WTC11 (cell line): ENCODE measurements around the gene NLRP5. TPM values are rescaled to one million over a fixed set of nuclear protein-coding genes. Genes with fewer than 3 reads are reported as not detected.

Experiments
- ATAC-seq: fragments of 200-7000 bp; cut with Tn5 transposase; 2 replicates; pipeline ENCODE4 v1.10.0; 2021; ENCODE audit warnings: mild to moderate bottlenecking, moderate library complexity
- CTCF ChIA-PET: fragments of 300-600 bp; sonication (Branson Sonifier 250); formaldehyde crosslinking; loops from one replicate; lab custom pipeline; 2021; ENCODE audit warnings: antibody characterized with exemption; lab: Charles Lee
- POLR2A ChIA-PET: fragments of 350-600 bp; sonication (Branson Sonifier 250); formaldehyde crosslinking; loops from one replicate; lab custom pipeline; 2021; ENCODE audit warnings: antibody characterized with exemption; lab: Charles Lee
- DNase-seq: peaks from one replicate; pipeline ENCODE4 v3.0.0; 2021; ENCODE audit warnings: low spot score
- H3K27ac Mint-ChIP-seq: 2 replicates; pipeline ENCODE4 v1.8.0; 2021; ENCODE audit warnings: mixed read lengths
- H3K27me3 Mint-ChIP-seq: 2 replicates; pipeline ENCODE4 v1.8.0; 2021; ENCODE audit warnings: low read depth, mild to moderate bottlenecking, moderate library complexity, mixed read lengths
- H3K36me3 Mint-ChIP-seq: 2 replicates; pipeline ENCODE4 v1.8.0; 2021; ENCODE audit warnings: mixed read lengths
- H3K4me1 Mint-ChIP-seq: 2 replicates; pipeline ENCODE4 v1.8.0; 2022; ENCODE audit warnings: mixed read lengths
- H3K4me3 Mint-ChIP-seq: 2 replicates; pipeline ENCODE4 v1.8.0; 2021; ENCODE audit warnings: mild to moderate bottlenecking, moderate library complexity, mixed read lengths
- H3K9me3 Mint-ChIP-seq: 2 replicates; pipeline ENCODE4 v1.8.0; 2021; ENCODE audit warnings: mixed read lengths
- ATF2 ChIP-seq: sonication (generic); formaldehyde crosslinking; IDR thresholded peaks from 2 replicates; pipeline ENCODE4 v1.8.1; 2022; ENCODE audit warnings: low read depth, missing genetic modification reagents, borderline replicate concordance
- ATF3 ChIP-seq: sonication (generic); formaldehyde crosslinking; conservative IDR thresholded peaks from 2 replicates; pipeline ENCODE4 v1.8.1; 2022; ENCODE audit warnings: mild to moderate bottlenecking, missing genetic modification reagents
- FOXK1 ChIP-seq: sonication (generic); formaldehyde crosslinking; IDR thresholded peaks from 2 replicates; pipeline ENCODE4 v1.8.0; 2022; ENCODE audit warnings: mild to moderate bottlenecking, moderate library complexity, missing genetic modification reagents
- GABPB1 ChIP-seq: sonication (generic); formaldehyde crosslinking; IDR thresholded peaks from 2 replicates; pipeline ENCODE4 v1.8.1; 2023; ENCODE audit warnings: mild to moderate bottlenecking, missing genetic modification reagents
- GRHL2 ChIP-seq: fragments of 250-450 bp; sonication (Bioruptor Pico); IDR thresholded peaks from 2 replicates; pipeline ENCODE4 v1.8.0; 2022; ENCODE audit warnings: mild to moderate bottlenecking, moderate library complexity; ENCODE audit not compliant: insufficient replicate concordance, severe bottlenecking
- MYBL2 ChIP-seq: sonication (generic); formaldehyde crosslinking; IDR thresholded peaks from 2 replicates; pipeline ENCODE4 v1.8.1; 2023; ENCODE audit warnings: mild to moderate bottlenecking, moderate library complexity, missing genetic modification reagents
- NFE2L1 ChIP-seq: sonication (generic); formaldehyde crosslinking; IDR thresholded peaks from 2 replicates; pipeline ENCODE4 v1.8.1; 2023; ENCODE audit warnings: missing genetic modification reagents
- NFYB ChIP-seq: sonication (generic); formaldehyde crosslinking; conservative IDR thresholded peaks from 2 replicates; pipeline ENCODE4 v1.8.0; 2022; ENCODE audit warnings: low read depth, missing genetic modification reagents
- NR2C2 ChIP-seq: sonication (generic); formaldehyde crosslinking; IDR thresholded peaks from 2 replicates; pipeline ENCODE4 v1.8.0; 2022; ENCODE audit warnings: mild to moderate bottlenecking, missing genetic modification reagents
- TEAD4 ChIP-seq: sonication (generic); formaldehyde crosslinking; IDR thresholded peaks from 2 replicates; pipeline ENCODE4 v1.8.0; 2022; ENCODE audit warnings: mild to moderate bottlenecking, missing genetic modification reagents
- TP53 ChIP-seq: sonication (generic); formaldehyde crosslinking; IDR thresholded peaks from 2 replicates; pipeline ENCODE4 v1.8.1; 2023; ENCODE audit warnings: mild to moderate bottlenecking, missing genetic modification reagents
- ZBTB21 ChIP-seq: sonication (generic); formaldehyde crosslinking; IDR thresholded peaks from 2 replicates; pipeline ENCODE4 v1.8.1; 2023; ENCODE audit warnings: mild to moderate bottlenecking, missing genetic modification reagents, borderline replicate concordance
- ZBTB43 ChIP-seq: sonication (generic); formaldehyde crosslinking; IDR thresholded peaks from 2 replicates; pipeline ENCODE4 v1.8.1; 2023; ENCODE audit warnings: mild to moderate bottlenecking, missing genetic modification reagents
- total RNA-seq: library from RNA; stranded (reverse); gene quantifications from 3 replicates; pipeline ENCODE4 v1.2.3, GENCODE V29; 2021
- TF ChIP-seq, protein P1 (sequence below): sonication (generic); formaldehyde crosslinking; IDR thresholded peaks from 2 replicates; pipeline ENCODE4 v1.8.0; 2023; ENCODE audit warnings: mild to moderate bottlenecking, missing genetic modification reagents
- TF ChIP-seq, protein P2 (sequence below): sonication (generic); formaldehyde crosslinking; IDR thresholded peaks from 2 replicates; pipeline ENCODE4 v1.8.0; 2022; ENCODE audit warnings: missing genetic modification reagents
- TF ChIP-seq, protein P3 (sequence below): sonication (generic); formaldehyde crosslinking; IDR thresholded peaks from 2 replicates; pipeline ENCODE4 v1.8.1; 2022; ENCODE audit warnings: mild to moderate bottlenecking, missing genetic modification reagents, moderate library complexity, borderline replicate concordance
- TF ChIP-seq, protein P4 (sequence below): fragments of 250-450 bp; sonication (Bioruptor Pico); conservative IDR thresholded peaks from 2 replicates; pipeline ENCODE4 v1.9.0; 2021; ENCODE audit warnings: mild to moderate bottlenecking

NLRP5 gene
- total RNA-seq, 1 experiment from 2014 or later, result not detected

DNA sequence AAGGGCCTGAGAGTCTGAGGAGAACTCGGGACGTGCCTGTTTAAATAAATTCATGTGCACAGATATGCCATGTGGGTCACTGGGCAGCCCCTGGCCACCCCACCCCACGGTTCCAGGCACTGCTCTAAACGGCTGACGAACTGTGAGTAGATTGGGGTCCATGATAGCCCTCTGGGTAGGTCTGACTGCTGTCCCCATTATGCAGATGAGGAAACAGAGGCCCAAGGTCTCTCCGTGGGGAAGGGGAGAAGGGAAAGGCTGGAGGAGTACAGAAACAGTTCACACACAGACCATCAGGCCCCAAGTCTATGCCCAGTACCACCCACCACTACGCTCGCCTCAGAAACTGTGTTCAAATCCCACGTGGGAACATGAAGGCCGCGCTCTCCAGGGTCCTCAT lies 120.4 kb downstream of the NLRP5 start (continued):
- TF ChIP-seq, protein P1, sequence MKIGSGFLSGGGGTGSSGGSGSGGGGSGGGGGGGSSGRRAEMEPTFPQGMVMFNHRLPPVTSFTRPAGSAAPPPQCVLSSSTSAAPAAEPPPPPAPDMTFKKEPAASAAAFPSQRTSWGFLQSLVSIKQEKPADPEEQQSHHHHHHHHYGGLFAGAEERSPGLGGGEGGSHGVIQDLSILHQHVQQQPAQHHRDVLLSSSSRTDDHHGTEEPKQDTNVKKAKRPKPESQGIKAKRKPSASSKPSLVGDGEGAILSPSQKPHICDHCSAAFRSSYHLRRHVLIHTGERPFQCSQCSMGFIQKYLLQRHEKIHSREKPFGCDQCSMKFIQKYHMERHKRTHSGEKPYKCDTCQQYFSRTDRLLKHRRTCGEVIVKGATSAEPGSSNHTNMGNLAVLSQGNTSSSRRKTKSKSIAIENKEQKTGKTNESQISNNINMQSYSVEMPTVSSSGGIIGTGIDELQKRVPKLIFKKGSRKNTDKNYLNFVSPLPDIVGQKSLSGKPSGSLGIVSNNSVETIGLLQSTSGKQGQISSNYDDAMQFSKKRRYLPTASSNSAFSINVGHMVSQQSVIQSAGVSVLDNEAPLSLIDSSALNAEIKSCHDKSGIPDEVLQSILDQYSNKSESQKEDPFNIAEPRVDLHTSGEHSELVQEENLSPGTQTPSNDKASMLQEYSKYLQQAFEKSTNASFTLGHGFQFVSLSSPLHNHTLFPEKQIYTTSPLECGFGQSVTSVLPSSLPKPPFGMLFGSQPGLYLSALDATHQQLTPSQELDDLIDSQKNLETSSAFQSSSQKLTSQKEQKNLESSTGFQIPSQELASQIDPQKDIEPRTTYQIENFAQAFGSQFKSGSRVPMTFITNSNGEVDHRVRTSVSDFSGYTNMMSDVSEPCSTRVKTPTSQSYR (CRISPR knock-in tag), result no peak
- no peak for TF ChIP-seq ZBTB21
- no peak for TF ChIP-seq ATF3 (CRISPR knock-in tag)
- TF ChIP-seq NFE2L1 (CRISPR knock-in tag), result no peak
- TF ChIP-seq, protein P2, sequence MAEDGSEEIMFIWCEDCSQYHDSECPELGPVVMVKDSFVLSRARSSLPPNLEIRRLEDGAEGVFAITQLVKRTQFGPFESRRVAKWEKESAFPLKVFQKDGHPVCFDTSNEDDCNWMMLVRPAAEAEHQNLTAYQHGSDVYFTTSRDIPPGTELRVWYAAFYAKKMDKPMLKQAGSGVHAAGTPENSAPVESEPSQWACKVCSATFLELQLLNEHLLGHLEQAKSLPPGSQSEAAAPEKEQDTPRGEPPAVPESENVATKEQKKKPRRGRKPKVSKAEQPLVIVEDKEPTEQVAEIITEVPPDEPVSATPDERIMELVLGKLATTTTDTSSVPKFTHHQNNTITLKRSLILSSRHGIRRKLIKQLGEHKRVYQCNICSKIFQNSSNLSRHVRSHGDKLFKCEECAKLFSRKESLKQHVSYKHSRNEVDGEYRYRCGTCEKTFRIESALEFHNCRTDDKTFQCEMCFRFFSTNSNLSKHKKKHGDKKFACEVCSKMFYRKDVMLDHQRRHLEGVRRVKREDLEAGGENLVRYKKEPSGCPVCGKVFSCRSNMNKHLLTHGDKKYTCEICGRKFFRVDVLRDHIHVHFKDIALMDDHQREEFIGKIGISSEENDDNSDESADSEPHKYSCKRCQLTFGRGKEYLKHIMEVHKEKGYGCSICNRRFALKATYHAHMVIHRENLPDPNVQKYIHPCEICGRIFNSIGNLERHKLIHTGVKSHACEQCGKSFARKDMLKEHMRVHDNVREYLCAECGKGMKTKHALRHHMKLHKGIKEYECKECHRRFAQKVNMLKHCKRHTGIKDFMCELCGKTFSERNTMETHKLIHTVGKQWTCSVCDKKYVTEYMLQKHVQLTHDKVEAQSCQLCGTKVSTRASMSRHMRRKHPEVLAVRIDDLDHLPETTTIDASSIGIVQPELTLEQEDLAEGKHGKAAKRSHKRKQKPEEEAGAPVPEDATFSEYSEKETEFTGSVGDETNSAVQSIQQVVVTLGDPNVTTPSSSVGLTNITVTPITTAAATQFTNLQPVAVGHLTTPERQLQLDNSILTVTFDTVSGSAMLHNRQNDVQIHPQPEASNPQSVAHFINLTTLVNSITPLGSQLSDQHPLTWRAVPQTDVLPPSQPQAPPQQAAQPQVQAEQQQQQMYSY (CRISPR knock-in tag), result no peak
- TF ChIP-seq, protein P3, sequence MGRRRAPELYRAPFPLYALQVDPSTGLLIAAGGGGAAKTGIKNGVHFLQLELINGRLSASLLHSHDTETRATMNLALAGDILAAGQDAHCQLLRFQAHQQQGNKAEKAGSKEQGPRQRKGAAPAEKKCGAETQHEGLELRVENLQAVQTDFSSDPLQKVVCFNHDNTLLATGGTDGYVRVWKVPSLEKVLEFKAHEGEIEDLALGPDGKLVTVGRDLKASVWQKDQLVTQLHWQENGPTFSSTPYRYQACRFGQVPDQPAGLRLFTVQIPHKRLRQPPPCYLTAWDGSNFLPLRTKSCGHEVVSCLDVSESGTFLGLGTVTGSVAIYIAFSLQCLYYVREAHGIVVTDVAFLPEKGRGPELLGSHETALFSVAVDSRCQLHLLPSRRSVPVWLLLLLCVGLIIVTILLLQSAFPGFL (CRISPR knock-in tag), result no peak
- TF ChIP-seq TEAD4, result no peak
- TF ChIP-seq GRHL2 (CRISPR knock-in tag), result no peak
- TF ChIP-seq TP53 (CRISPR knock-in tag), result no peak
- TF ChIP-seq MYBL2 (CRISPR knock-in tag), result no peak
- no peak for TF ChIP-seq NR2C2 (CRISPR knock-in tag)
- no peak for TF ChIP-seq ATF2 (CRISPR knock-in tag)
- no peak for TF ChIP-seq GABPB1 (CRISPR knock-in tag)

GRCh38 chr19:56107626-56108351 lies 121.2 kb downstream of the NLRP5 start:
- H3K36me3 Mint-ChIP-seq, result no peaks in the 10 kb centered on the region
- POLR2A ChIA-PET, result interaction anchor here (1.1 kb wide), 1 partner anchor 13 kb away, joined by 4 read pairs; the partner anchor contains the start of gene ZNF787
- no peak overlapping the region for H3K27ac Mint-ChIP-seq
- CTCF ChIA-PET, result interaction anchor here (0.7 to 3.1 kb wide), 10 partner anchors 17 to 202 kb away, joined by 3 to 16 read pairs (median 6); partner anchors contain the start of gene ZNF444
- H3K9me3 Mint-ChIP-seq, result no peaks in the 10 kb centered on the region
- DNase-seq (no peak), ATAC-seq (no peak)
- H3K4me1 Mint-ChIP-seq, result peaks cover 61% of the 10 kb centered on the region
- H3K27me3 Mint-ChIP-seq, result no peaks in the 10 kb centered on the region
- H3K4me3 Mint-ChIP-seq, result no peak overlapping the region
- no peak for TF ChIP-seq GRHL2 (CRISPR knock-in tag)
- TF ChIP-seq FOXK1 (CRISPR knock-in tag), result no peak
- no peak for TF ChIP-seq ZBTB43 (CRISPR knock-in tag)
- TF ChIP-seq, protein P2 (CRISPR knock-in tag), result no peak
- TF ChIP-seq NFYB (CRISPR knock-in tag), result no peak
- TF ChIP-seq, protein P4, sequence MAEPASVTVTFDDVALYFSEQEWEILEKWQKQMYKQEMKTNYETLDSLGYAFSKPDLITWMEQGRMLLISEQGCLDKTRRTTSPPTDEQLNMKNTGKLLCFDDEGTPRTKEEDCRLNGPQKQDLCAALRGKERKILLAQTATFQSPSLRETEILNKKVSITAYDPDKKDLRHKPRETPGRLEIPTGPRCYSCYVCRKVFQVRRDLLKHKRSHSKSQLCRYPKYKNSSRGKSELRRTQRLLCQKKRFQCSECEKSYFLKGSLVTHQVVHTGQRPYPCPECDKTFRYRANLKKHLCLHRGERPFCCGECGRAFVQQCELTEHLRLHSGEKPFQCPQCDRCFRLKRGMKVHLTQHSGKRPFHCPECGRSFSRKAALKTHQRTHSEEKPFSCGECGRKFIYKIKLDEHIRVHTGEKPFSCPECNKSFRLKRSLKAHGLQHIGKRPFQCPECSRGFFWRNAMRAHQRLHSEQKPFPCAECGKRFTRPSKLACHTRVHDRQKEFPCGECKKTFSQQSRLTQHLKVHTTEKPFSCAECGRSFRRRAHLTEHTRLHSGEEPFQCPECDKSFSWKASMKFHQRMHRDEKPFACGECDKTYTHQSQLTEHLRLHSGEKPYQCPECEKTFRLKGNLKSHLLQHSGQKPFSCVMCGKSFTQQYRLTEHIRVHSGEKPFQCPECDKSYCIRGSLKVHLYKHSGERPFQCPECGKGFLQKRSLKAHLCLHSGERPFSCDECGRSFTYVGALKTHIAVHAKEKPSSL (CRISPR knock-in tag), result no peak
- no peak for TF ChIP-seq NFE2L1 (CRISPR knock-in tag)
- no peak for TF ChIP-seq NR2C2 (CRISPR knock-in tag)
